Stimulated activated CD4-positive, alpha-beta T cell treated with anti-CD3 and anti-CD28 coated beads, TNF-alpha, amount 100 ng/mL, for 48 hours (primary cell): ENCODE data around the gene NUDT5.
A peak's percentile ranks its signal among the peaks of the same experiment; 100 is the strongest.
"Not testable (repeated sequence)": the region's sequence is repeated elsewhere in the genome, so short reads cannot be mapped to it uniquely, and the experiment has no call there.

Source experiments
- DNase-seq, 3 donors: peaks; one replicate each; pipeline ENCODE4 v3.0.0-alpha.2; 2020; ENCODE audit warnings: low read depth in 3 of 3

Gene NUDT5

GRCh38 chr10:12195603-12196506, at the start of gene NUDT5, which contains the start of gene CDC123:
TSS of gene NUDT5 (minus strand) at chr10:12195891. CDS start at chr10:12186291, 9,600 bp downstream.
TSS of gene CDC123 (plus strand) at chr10:12196188. CDS start at chr10:12196246, 58 bp downstream.
- DNase-seq, result peak; percentile 76 to 78 (median 77)

- no peak for DNase-seq
These were observed 48.4 kb upstream of the NUDT5 start for GRCh38 chr10:12243864-12244620.

- DNase-seq, result peak; percentile 45 to 55 (median 49)
These were observed 46.3 kb upstream of the NUDT5 start for GRCh38 chr10:12241810-12242529.

GRCh38 chr10:12238821-12239220, 43.1 kb upstream of the NUDT5 start:
- DNase-seq, result no peak

- no peak for DNase-seq
These were observed 41.9 kb upstream of the NUDT5 start for GRCh38 chr10:12237265-12238220.

- no peak for DNase-seq
These were observed 40.1 kb upstream of the NUDT5 start for GRCh38 chr10:12235796-12236195.

GRCh38 chr10:12235116-12235694, 39.5 kb upstream of the NUDT5 start:
- no peak for DNase-seq

- DNase-seq, result not testable (repeated sequence)
These were observed 39.0 kb upstream of the NUDT5 start for GRCh38 chr10:12234687-12235086.

- no peak for DNase-seq
These were observed 33.2 kb upstream of the NUDT5 start for GRCh38 chr10:12228851-12229250.

- not testable (repeated sequence) for DNase-seq
These were observed 30.7 kb upstream of the NUDT5 start for GRCh38 chr10:12226438-12226837.

- no peak for DNase-seq
These were observed 29.8 kb upstream of the NUDT5 start for GRCh38 chr10:12225444-12225843.

- DNase-seq, result no peak
These were observed 25.9 kb upstream of the NUDT5 start for GRCh38 chr10:12221323-12222298.

GRCh38 chr10:12218991-12219390, 23.3 kb upstream of the NUDT5 start:
- DNase-seq, result no peak

GRCh38 chr10:12214763-12215218, 19.1 kb upstream of the NUDT5 start:
- peak in 2 of 3 donors; percentile 16 to 49 for DNase-seq

GRCh38 chr10:12214093-12214492, 18.4 kb upstream of the NUDT5 start:
- DNase-seq, result no peak

- no peak for DNase-seq
These were observed 17.9 kb upstream of the NUDT5 start for GRCh38 chr10:12213621-12214020.

- DNase-seq, result no peak
These were observed 16.8 kb upstream of the NUDT5 start for GRCh38 chr10:12212454-12212853.

- no peak for DNase-seq
These were observed 12.8 kb upstream of the NUDT5 start for GRCh38 chr10:12208460-12208859.

- no peak for DNase-seq
These were observed 11.4 kb upstream of the NUDT5 start for GRCh38 chr10:12207114-12207513.
